Measurements from ENCODE around the gene SMIM14.

The SMIM14 gene

GRCh38 chr4:39608451-39608850 is 30.2 kb downstream of the SMIM14 start:
- Histone ChIP-seq H3K27ac (no peak overlapping the region), H3K4me3 (ENCODE audit: low read depth, low read length) (no peak overlapping the region)
- TF ChIP-seq CTCF (IDR thresholded peaks at IDR 0.05), result no peak

GRCh38 chr4:39606747-39607146 is 31.9 kb downstream of the SMIM14 start:
- H3K4me1 ChIP-seq, result no peaks in the 10 kb centered on the region
- no peak overlapping the region for H3K4me2 ChIP-seq (ENCODE audit: low read length)
- no peak overlapping the region for H2AFZ ChIP-seq
- H3K27me3 ChIP-seq (ENCODE audit: control insufficient read depth, insufficient read depth, low read length), result no peaks in the 10 kb centered on the region
- H3K9me3 ChIP-seq (ENCODE audit: control insufficient read depth, low read length), result no peaks in the 10 kb centered on the region
- no peak for TF ChIP-seq CTCF (IDR thresholded peaks at IDR 0.05)
- H3K9ac ChIP-seq, result no peak overlapping the region
- H3K27ac ChIP-seq, result no peak overlapping the region
- H3K4me3 ChIP-seq (ENCODE audit: low read depth, low read length), result no peak overlapping the region
- H3K36me3 ChIP-seq (ENCODE audit: control insufficient read depth, insufficient read depth, low read length), result no peaks in the 10 kb centered on the region
- no peaks in the 10 kb centered on the region for H3K79me2 ChIP-seq

More at GRCh38 chr4:39608451-39608850, 30.2 kb downstream of the SMIM14 start:
- no peak overlapping the region for H2AFZ ChIP-seq
- H3K27me3 ChIP-seq (ENCODE audit: control insufficient read depth, insufficient read depth, low read length), result no peaks in the 10 kb centered on the region
- no peaks in the 10 kb centered on the region for H3K36me3 ChIP-seq (ENCODE audit: control insufficient read depth, insufficient read depth, low read length)
- H3K9ac ChIP-seq, result no peak overlapping the region
- H3K4me2 ChIP-seq (ENCODE audit: low read length), result no peak overlapping the region
- no peaks in the 10 kb centered on the region for H3K79me2 ChIP-seq
- no peaks in the 10 kb centered on the region for H3K9me3 ChIP-seq (ENCODE audit: control insufficient read depth, low read length)
- H3K4me1 ChIP-seq, result no peaks in the 10 kb centered on the region

GRCh38 chr4:39597695-39598381 is 40.8 kb downstream of the SMIM14 start:
- H3K4me2 ChIP-seq (ENCODE audit: low read length), result no peak overlapping the region
- no peak overlapping the region for H3K9ac ChIP-seq
- H2AFZ ChIP-seq, result no peak overlapping the region
- H3K36me3 ChIP-seq (ENCODE audit: control insufficient read depth, insufficient read depth, low read length), result no peaks in the 10 kb centered on the region
- H3K27ac ChIP-seq, result no peak overlapping the region
- TF ChIP-seq CTCF (IDR thresholded peaks at IDR 0.05), result no peak
- no peaks in the 10 kb centered on the region for H3K79me2 ChIP-seq
- H3K27me3 ChIP-seq (ENCODE audit: control insufficient read depth, insufficient read depth, low read length), result no peaks in the 10 kb centered on the region
- no peaks in the 10 kb centered on the region for H3K4me1 ChIP-seq
- H3K4me3 ChIP-seq (ENCODE audit: low read depth, low read length), result no peak overlapping the region
- H3K9me3 ChIP-seq (ENCODE audit: control insufficient read depth, low read length), result no peaks in the 10 kb centered on the region

DNA sequence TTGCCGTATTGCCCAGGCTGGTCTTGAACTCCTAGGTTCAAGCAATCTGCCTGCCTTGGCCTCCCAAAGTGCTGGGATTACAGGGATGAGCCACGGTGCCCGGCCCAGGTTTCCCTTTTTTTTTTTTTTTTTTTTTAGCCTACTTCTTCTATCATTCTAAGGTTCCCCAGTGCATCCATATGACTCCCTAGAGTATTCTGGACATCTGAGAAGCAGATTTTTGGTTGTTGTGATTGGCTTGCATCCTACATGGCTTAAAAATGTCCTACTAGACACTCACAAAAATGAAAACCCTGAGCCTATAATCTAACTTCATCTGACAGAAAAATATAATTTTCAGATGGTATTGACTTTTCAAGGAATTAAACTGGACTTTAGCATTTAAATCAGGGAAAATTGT is 41.7 kb downstream of the SMIM14 start:
- TF ChIP-seq CTCF (IDR thresholded peaks at IDR 0.05), result no peak
- Histone ChIP-seq H3K4me3 (ENCODE audit: low read depth, low read length) (no peak overlapping the region), H3K9me3 (ENCODE audit: control insufficient read depth, low read length) (no peaks in the 10 kb centered on the region), H3K4me1 (no peaks in the 10 kb centered on the region), H3K4me2 (ENCODE audit: low read length) (no peak overlapping the region), H2AFZ (no peak overlapping the region), H3K27me3 (ENCODE audit: control insufficient read depth, insufficient read depth, low read length) (no peaks in the 10 kb centered on the region), H3K79me2 (no peaks in the 10 kb centered on the region), H3K27ac (no peak overlapping the region), H3K9ac (no peak overlapping the region), H3K36me3 (ENCODE audit: control insufficient read depth, insufficient read depth, low read length) (no peaks in the 10 kb centered on the region)

- Histone ChIP-seq H3K9me3 (ENCODE audit: control insufficient read depth, low read length) (no peaks in the 10 kb centered on the region), H3K79me2 (no peaks in the 10 kb centered on the region), H3K27ac (no peak overlapping the region), H2AFZ (no peak overlapping the region), H3K9ac (no peak overlapping the region), H3K27me3 (ENCODE audit: control insufficient read depth, insufficient read depth, low read length) (no peaks in the 10 kb centered on the region), H3K4me1 (no peaks in the 10 kb centered on the region), H3K4me3 (ENCODE audit: low read depth, low read length) (no peak overlapping the region), H3K36me3 (ENCODE audit: control insufficient read depth, insufficient read depth, low read length) (no peaks in the 10 kb centered on the region), H3K4me2 (ENCODE audit: low read length) (no peak overlapping the region)
- no peak for TF ChIP-seq CTCF (IDR thresholded peaks at IDR 0.05)
These were observed 47.4 kb downstream of the SMIM14 start for GRCh38 chr4:39591290-39591689.
